Thyroid gland (tissue), 4 donors: Measurements from ENCODE around the gene AOC1.

ENCODE experiments used
- CTCF ChIP-seq, 6 experiments: fragments of 200-600 bp in 3 of 6; fragments of 450-650 bp in 3 of 6; sonication (generic) in 3 of 6; IDR thresholded peaks; one replicate each; pipeline ENCODE4 v1.5.1; 2016 to 2019; ENCODE audit warnings: antibody characterized with exemption in 6 of 6, mild to moderate bottlenecking in 2 of 6, inconsistent platforms in 1 of 6, moderate library complexity in 1 of 6
- POLR2A ChIP-seq, 2 donors: fragments of 450-650 bp; IDR thresholded peaks; one replicate each; pipeline ENCODE4 v1.6.1; 2017; ENCODE audit warnings: antibody characterized with exemption in 2 of 2, mild to moderate bottlenecking in 2 of 2, moderate library complexity in 1 of 2

- TF ChIP-seq CTCF (IDR thresholded peaks at IDR 0.05) (no peak), POLR2A (IDR thresholded peaks at IDR 0.05) (no peak)
Measured at GRCh38 chr7:150902078-150903033, 50.0 kb downstream of the AOC1 start.
